Stimulated activated CD4-positive, alpha-beta T cell treated with anti-CD3 and anti-CD28 coated beads, Interleukin-1b, Interleukin-23, amount 100 ng/mL, for 24 hours (primary cell): ENCODE results near the gene ABCC1.

Source experiments
- DNase-seq, 4 experiments: peaks; one replicate each; pipeline ENCODE4 v3.0.0-alpha.2; 2020; ENCODE audit warnings: low read depth in 4 of 4, low spot score in 1 of 4

Gene ABCC1

DNA sequence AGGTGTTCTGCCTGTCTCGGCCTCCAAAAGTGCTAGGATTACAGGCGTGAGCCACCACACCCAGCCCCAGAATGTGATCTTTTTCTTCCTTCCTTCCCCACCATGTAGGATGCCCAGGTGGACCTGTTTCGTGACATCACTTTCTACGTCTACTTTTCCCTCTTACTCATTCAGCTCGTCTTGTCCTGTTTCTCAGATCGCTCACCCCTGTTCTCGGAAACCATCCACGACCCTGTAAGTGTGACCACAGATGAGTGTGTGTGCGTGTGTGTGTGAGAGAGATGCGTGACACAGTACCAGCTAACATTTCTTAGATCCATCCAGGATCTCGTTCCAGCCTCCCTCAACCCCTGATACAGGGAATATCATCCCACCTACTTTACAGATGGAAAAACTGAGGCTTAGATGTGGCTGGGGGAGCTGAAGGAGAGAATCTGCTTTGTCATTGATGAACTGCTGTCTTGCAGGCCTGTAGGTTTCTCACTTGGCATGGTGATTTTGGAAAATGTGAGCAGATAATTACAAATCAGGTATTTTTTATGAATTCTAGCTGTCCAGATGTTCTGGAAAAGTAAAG, 67.1 kb downstream of the ABCC1 start:
- no peak for DNase-seq

DNA sequence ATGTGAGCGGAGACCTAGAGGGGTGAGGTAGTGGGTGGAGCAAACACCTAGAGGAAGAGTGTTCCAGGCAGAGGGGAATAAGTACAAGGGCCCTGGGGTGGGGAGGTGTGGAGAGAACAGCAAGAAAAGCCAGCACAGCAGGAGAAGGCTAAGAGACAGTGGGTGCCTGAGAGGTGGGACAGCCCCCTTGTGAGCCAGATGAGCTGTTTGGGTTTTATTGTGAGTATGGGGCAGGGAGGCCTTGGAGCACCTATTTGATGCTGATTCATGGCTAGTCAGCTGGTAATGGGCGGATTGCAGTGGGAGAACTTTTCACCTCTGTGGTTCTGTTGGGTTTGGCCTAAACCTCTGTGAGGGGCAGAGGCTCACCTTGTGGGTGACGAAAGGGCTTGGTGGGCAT, 68.4 kb downstream of the ABCC1 start:
- no peak for DNase-seq

DNA sequence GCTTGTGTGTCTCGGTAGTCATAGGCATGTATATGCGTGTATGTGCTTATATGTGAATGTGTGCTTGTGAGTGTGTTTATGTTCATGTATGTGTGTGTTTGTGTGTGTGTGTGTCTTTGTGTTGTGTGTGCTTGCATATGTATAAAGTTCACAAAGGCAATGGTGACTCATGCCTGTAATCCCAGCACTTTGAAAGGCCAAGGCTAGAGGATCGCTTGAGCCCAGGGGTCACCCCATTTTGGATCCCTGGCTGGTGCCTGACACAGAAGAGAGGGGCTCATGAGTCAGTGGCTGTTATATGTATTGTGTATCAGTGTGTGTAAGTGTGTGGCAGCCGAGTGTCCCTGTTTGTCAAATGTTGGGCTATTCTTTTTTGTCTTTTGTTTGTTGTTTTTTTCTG, 69.3 kb downstream of the ABCC1 start:
- no peak for DNase-seq

DNA sequence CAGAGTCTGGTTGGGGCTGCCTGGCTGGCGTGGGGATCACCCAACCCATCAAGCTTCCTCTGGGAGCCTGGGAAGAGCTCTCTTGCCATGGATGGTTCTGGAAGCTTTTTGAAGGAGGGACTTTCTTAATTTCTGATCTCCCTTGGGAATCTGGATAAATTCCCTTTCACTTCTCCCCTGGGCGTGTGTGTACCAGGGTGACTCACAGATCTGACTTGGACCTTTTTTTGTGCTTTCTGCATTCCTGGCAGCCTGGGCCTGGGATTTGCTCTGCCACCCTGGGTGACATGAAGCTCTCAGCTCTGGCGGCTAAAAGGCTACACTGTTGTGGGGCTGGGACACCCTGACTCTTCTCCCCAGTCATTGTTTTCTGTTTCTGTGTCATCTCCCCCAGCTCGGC, 70.1 kb downstream of the ABCC1 start:
- no peak for DNase-seq

DNA sequence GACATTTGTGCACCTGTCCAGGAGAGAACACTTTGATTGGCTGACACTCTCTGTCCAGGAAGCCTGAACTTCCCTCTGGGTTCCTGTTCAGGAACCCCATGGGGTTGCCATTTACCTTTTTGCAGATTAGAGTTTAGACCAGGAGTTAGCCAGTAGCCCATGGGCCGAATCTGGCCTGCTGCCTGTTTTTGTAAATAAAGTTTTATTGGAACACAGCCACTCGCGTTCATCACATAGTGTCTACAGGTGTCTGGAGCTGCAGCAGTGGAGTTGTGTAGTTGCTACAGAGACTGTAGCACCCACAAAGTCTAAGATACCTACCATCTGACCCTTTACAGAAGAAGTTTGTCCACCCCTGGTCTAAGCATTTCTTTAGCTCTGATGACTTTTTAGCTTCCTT, 70.9 kb downstream of the ABCC1 start:
- no peak for DNase-seq

DNA sequence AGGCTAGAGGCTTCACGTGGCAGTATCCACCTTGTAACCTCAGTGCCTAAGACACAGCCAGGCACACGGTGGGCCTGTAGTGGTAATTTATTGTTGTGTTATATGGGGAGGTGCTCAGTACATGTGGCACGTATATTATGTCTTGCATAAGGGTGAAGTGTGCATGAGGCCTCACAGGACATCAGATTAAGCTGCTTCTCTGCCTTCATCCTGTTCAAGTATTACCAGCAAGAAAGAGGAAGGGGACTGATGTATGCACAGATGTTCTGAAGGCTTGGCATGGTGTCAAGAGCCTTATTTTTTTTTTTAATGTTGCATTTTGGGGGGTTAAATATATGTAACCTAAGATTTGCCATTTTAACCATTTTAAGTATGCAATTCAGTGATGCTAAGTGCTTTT, 71.6 kb downstream of the ABCC1 start:
- no peak for DNase-seq

DNA sequence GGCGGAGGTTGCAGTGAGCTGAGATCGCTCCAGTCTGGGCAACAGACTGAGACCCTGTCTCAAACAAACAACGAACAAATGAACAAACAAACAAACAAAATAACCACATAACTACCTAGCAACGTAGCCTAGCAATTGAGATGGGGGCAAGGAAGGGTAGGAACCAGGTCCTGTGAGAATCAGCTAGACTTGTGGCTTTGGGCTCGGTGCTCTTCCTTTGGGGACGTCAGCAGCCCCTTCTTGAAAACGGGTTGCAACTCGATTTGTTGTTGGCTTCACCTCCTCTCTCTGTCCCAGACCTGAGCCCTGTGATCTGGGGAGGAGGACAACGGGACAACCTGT, 72.2 kb downstream of the ABCC1 start:
- DNase-seq: no peak

DNA sequence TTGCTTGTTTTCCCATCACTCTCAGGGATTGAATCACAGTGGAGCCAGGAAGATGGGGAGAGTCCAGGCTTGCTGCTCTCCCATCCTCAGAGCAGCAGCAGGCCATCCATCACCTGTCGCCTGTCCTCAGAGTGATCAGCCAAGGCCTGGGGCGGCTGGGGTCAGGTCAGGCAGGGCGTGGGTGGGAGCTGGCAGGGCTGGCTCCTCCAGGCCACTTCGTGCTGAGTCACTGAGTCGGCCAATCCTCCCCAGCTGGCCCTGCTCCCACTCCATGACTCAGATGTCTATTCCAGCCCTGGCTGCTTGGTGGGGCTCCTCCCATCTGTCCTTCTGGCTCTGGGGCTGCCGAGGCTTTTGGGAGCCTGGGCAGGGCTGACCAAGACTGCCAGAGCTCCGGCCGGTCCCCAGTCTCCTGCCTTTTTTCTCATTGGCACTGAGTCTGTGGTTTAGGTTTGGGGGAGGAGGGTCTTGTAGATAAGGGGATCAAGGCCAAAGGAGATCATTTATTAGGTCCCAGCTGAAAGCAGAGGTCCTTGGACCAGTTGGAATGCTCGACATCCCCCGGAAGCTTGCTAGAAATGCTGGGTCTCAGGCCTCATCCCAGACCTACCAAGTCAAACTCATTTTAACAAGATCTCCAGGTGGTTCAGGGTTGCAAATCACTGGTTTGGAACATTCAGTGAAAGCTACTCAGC, 72.7 kb downstream of the ABCC1 start:
- DNase-seq: no peak

DNA sequence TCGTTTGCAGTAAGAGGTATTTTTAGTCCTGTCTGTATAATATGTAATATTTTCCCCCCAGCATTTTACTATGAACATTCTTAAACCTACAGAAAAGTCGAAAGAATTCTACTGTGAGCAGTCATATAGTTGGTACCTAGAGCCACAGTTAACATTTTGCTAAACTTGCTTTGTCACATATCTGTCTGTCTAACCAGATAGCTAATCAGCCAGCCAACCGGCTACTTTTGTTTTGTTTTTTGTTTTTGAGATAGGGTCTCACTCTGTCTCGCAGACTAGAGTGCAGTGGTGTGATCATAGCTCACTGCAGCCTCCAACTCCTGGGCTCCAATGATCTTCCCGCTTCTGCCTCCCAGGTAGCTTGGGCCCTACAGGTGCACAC, 73.3 kb downstream of the ABCC1 start:
- DNase-seq: no peak

DNA sequence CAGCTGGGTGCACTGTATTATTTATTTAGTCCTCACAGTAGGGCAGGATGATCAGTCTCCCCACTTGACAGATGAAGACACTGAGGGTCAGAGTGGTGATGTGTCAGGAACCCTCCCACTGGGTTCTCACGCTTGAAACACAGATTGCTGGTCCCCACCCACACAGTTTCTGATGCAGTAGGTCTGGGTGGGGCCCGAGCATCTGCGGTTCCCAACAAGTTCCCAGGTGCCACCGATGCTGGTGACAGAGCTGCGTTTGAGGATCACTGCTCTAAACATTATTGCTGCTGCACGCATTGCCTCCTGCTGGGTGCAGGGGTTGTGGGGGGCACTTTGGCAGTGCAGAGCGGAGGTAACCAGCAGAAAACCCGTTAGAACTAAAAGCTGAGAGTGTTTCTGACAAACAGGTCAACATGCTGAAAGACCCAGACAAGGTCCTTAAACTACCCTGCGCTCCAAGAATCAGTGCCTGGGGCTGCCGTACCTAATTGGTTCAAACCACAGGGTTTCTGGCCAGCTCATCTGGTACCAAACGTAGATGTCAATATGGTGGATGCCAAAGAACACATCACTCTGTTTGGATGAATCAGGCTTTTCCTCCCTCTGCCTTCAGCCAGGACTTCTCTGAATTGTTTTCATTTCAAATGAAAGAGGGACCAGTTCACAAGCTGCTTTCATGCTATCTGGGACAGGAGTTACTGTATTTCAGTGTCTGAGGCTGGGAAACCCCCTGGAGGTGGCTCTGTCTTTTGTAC, 76.0 kb downstream of the ABCC1 start:
- peak in 3 of 4 experiments; percentile 26 to 50 (median 35) for DNase-seq

DNA sequence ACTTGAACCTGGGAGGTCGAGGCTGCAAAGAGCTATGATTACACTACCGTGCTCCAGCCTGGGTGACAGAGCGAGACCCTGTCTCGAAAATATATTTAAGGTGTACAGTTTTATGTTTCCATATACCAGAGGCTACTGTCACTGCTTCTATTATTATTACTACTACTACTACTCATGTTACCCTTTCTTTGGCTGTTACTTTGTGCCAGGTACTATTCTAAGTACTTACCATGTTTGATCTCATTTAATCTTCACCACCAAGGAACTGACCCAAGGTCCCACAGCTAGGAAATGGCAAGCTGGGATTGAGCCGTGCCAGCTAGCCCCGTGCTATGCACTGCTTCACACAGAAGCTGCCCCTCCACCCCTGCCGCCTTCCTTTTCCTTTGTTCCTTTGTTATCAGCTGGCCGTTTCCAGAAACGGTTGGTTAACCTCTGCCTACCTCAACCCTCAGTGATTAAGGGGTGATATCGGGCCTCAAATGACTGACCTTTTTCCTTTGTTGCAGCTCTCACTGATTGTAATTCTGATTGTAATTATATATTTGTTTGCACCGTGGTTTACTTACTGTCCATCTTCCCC, 78.4 kb downstream of the ABCC1 start:
- DNase-seq: no peak

DNA sequence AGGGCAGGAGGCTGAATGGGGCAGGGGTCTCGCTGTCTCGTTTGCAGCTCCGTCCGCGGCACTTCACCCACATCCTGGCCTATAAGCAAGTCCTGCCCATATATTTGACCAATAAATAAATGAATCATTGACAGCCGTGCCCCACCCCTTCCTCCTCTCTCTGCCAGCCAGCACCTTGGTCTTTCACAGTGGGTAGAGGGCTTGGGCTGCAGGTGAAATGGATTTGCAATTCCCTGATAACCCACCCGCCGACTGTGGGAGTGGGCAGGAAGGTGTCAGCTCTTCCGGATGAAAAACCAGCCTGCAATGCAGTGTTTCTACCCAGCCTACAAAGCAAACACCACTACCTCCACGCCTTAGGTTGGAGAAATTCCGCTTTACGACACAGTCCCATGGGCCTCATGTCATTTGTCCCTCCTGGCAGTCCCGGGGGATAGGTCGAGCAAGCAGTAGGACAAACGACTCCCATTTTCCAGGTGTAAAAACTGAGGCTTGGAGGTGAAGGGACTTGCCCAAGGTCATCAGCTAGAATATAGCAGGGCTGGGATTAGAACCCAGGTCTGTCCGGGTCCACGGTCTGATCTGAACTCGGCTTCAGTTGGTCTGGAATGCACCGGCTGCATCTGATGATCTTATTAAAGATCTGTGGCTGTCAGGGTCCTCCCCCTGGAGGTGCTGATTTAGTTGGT, 79.0 kb downstream of the ABCC1 start:
- no peak for DNase-seq

DNA sequence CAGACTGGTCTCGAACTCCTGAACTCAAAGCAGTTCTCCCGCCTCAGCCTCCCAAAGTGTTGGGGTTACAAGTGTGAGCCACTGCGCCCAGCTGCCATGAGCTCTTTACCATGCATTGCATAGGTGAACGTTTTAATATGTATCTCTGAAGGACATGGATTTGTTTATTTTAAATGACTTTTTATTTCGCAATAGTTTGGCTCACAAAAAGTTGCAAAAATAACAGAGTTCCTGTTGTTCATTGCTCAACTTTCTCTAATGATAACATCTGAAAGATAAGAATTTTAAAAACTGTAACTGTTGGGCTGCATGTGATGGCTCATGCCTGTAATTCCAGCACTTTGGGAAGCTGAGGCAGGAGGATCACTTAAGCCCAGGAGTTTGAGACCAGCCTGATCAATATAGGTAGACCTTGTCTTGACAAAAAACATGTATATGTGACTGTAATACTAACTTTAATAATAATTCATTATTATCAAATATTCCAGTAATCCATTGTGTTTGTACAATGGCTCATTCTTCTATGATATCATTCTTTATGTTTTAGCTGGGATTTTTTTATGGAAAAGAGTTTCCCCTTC, 80.1 kb downstream of the ABCC1 start:
- DNase-seq: no peak

DNA sequence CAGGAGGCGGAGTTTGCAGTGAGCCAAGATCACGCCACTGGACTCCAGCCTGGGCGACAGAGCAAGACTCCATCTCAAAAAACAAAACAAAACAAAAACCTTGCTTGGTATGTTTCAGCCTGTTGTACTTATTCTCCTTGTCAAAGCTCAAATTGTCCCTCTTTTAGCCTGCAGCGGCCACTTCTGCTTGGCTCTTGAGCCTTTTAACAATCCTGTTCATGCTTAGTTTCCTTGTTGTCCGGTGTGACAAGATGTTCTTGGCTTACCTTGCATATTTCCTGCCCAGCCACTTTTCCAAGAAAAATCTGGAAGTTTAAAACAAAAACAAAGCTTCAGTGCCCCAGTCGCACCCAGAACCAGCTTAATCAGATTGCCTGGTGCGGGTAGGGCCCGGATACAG, 81.0 kb downstream of the ABCC1 start:
- DNase-seq: no peak

DNA sequence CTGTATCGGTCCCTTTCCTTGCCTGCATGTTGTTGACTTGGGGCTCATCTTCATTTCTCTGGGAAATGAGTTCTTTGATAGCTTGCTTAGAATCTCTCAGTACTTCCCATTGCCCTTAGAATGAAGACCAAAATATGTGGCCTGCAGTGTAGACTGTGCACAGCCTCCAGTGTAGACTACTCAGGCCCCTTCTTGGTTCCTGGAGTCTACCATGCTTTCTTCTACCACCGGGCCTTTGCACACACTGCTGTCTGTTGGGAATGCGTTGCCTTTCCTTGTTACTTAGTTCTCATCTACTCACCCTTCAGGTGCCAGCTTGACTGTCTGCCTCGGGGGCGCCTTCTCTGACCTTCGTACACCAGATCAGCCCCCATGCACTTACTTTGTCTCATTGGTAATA, 82.0 kb downstream of the ABCC1 start:
- no peak for DNase-seq

DNA sequence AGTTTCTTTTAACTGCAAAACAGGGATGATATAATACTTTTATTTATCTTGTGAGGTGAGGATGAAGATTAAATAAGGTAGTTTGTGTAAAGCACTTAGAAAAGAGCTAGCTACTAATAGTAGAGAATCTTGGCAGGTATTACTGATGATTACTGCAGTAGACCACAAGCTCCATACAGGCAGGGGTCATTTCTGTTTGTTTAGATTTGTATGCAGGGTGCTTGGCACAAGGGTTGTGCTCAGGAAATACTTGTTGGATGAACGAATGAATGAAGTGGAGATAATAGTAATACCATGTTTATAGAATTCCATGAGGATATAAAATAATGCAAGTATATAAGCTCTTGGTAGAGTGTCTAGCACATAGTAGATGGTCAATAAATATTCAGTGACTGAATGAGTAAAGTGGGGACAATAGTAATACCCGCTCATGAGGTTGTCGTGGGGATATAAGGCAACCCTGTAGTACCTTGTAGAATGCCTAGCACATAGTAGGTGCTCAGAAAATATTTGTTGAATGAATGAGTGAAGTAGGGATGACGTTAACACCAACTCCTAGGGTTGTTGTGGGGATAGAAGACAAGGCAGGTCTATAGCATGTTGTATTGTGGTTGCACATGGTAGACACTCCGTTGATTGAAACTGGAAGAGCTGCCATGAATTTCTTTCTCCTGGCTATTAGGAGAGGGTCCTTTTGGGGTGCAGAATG, 83.0 kb downstream of the ABCC1 start:
- DNase-seq: no peak

DNA sequence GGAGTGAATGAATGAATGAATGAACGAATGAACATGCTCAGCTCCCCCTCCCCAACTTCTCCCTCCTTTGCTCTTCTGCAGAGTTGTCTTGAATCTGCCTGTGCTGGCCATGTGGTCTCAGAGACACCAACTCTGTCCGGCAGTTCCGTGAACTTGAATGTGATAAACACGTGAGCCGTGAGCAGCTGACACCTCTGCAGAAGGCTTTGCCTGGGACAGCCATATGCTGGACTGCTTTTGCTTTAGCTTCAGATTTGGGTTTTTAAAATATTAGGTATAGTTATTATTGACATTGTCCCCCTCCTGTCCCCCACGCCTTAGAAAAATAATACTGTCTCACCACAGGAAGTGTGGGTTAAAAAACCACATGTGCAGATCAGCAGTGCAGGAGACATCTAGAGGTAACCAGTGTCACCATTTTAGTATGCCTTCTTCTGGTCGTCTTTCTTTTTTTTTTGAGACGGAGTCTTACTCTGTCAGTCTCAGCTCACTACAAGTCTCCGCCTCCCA, 83.8 kb downstream of the ABCC1 start:
- no peak for DNase-seq

DNA sequence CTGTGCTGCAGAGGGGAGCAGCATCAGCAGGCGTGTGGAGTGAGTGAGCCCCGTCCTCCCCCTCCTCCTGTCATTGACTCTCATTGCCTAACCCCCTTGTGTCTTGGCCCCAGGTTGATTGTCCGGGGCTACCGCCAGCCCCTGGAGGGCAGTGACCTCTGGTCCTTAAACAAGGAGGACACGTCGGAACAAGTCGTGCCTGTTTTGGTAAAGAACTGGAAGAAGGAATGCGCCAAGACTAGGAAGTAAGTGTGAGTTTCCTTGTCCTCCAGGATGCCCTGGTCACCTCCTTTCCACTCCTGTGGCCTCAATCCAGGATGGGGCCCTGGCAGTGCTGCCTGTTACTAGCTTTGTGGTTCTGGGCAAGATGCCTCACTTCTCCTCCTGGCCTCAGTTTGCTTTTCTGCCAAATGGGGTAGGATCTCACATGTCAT, 87.0 kb downstream of the ABCC1 start:
- DNase-seq: no peak

DNA sequence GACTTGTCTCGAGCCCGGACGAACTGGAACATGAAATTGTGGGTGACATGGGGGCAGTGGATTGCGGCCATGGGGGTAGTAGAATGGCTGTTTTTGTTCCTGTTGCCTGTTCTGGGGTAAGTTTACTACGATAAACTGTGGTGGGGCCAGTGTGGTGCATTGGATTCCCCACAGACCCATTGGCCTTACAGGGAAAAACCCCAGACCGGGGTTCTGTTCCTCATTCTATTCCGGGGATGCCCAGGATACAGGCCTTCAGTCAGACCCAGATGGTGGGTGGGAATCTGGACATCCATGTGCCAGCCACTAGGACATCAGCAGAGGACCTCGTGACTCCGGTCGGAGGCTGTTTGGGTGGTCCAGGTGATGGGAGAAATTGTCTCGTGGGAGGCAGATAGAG, 88.1 kb downstream of the ABCC1 start:
- no peak for DNase-seq

DNA sequence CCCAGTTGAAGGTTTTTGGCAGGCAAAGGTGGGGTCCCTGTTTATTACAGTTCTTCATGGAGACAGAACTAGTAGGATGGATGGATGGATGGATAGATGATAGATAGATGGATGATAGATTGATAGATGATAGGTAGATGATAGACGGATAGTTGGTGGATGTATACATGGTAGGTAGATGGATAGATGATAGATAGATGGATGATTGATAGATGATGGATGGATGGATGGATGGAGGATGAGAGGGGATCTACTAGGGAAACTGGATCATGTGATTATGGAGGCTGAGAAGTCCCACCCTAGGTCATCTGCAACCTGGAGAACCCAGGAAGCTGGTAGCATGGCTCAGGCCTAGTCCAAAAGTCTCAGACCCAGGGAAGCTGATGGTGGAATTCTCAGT, 88.6 kb downstream of the ABCC1 start:
- no peak for DNase-seq

DNA sequence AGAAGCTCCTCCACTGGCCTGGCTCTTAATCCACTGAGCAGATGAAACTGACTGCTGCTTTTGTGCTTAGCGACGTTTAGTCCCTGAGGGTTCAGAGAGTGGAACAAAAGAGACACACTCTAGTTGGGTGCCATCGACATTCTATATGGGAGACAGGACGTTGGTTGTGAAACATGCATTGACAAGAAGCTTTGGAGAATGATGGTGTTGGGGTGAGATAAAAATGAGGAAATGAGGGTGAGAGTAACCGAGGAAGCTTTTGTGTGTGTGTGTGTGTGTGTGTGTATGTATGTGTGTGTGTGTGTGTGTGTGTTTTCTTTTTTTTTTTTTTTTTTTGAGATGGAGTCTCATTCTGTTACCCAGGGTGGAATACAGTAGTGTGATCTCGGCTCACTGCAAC, 89.5 kb downstream of the ABCC1 start:
- DNase-seq: no peak
